ENCODE results near the gene NEUROG1.

GRCh38 chr5:135578685-135579341 lies 43.0 kb upstream of the NEUROG1 start, which contains the start of gene CXCL14:
- TF ChIP-seq POLR2A (IDR thresholded peaks at IDR 0.05) (peak; percentile 12 to 46), CTCF (IDR thresholded peaks at IDR 0.05 in 4 of 5, conservative IDR thresholded peaks at IDR 0.05 in 1 of 5) (no peak)

Data from gastrocnemius medialis (tissue), 4 donors.